IPS DF 19.7 (cell line): Measurements from ENCODE around the gene TSPAN13.

Experiments used
- DNase-seq: peaks from one replicate; pipeline ENCODE4 v3.0.0-alpha.2; 2013; ENCODE audit warnings: low read depth, low spot score

Gene TSPAN13

GRCh38 chr7:16753102-16753931, at the start of gene TSPAN13:
TSPAN13 (plus strand) TSS chr7:16753755; CDS start chr7:16753968, 213 bp downstream.
- DNase-seq: peak; percentile 67

GRCh38 chr7:16708511-16708910, 45.0 kb upstream of the TSPAN13 start:
- DNase-seq: no peak

GRCh38 chr7:16708980-16709379, 44.6 kb upstream of the TSPAN13 start:
- no peak for DNase-seq

DNA sequence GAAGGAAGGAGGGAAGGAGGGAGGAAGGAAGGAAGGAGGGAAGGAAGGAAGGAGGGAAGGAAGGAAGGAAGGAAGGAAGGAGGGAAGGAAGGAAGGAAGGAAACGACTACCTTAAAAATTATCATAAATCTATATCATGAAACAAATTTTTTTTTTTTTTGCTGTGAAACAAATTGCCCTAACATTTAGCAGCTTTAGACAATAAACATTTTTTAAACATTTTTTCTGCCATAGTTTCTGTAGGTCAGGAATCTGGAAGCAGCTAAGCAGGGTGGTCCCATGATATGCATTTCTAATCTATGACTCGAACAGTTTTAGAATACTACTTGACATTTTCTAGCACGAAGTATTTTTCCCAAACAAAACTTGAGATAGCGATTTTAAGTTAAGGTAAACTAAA, 42.9 kb upstream of the TSPAN13 start:
- no peak for DNase-seq

- no peak for DNase-seq
Measured at GRCh38 chr7:16711730-16712129, 41.8 kb upstream of the TSPAN13 start.

DNA sequence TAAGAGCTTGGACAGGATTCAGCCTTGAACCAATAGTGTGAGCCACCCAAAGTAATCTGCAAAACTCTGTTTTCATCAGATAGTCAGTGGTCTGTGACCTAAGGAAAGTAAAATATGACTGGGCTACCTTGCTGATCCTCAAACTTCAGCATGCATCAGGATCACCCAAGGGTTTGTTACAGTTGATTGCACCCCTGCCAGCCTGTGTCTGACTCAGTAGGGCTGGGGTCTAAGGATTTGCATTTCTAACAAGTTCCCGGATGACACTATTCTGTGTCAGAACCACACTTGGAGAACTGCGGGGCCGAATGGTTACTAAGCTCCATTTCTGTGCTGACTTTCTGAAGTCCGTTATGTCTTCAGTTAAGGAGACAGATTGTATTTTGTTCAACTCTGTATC, 40.6 kb upstream of the TSPAN13 start:
- no peak for DNase-seq

- no peak for DNase-seq
Measured at GRCh38 chr7:16715928-16716327, 37.6 kb upstream of the TSPAN13 start.

- no peak for DNase-seq
Measured at GRCh38 chr7:16718111-16718656, 35.4 kb upstream of the TSPAN13 start.

DNA sequence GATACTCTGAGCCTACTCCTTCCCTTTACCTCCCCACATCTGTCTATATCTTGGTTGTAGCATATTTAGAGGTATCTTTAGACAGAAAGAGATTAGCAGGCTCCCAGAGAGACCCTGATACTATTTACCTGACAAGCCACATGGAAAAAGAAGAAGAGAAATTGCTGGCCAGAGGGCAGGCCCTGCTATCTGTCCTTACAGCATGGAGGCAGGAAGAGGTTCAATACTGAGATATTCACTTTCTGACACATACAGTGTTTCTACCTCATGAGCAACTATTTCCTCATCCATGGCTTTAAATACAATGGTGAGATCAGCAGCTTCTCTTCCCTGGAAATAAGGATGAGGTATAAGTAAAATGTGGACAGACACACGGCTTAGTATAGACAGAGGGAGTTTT, 33.9 kb upstream of the TSPAN13 start:
- no peak for DNase-seq

DNA sequence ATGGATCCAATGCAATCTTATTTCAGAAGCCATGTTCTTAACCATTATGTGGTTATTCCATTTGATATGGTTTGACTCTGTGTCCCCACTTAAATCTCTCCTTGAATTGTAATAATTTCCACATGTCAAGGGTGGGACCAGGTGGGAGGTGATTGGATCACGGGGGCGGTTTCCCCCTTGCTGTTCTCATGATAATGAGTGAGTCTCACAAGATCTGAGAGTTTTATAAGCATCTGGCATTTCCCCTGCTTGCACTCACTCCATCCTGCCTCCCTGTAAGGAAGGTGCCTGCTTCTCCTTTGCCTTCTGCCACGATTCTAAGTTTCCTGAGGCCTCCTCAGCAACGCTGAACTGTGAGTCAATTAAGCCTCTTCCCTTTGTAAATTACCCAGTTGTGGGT, 32.0 kb upstream of the TSPAN13 start:
- no peak for DNase-seq

DNA sequence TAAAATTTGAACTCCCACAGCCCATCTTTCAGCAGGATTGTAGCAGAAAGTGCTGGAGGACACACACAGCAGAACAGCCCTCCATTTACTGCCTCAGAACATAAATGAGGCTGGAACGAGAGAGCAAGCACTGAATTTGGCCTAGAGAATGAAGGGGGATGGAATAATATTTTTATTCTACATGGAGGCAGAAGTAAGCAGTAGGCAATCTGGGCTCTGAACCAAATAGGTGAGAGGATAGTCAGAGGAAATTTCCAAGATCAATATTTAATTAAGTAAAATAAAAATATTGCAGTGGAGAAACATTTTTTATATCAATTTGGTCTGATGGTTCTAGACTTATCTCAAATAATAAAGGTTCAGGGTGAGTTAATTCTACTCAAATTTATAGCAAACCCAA, 29.2 kb upstream of the TSPAN13 start:
- no peak for DNase-seq

DNA sequence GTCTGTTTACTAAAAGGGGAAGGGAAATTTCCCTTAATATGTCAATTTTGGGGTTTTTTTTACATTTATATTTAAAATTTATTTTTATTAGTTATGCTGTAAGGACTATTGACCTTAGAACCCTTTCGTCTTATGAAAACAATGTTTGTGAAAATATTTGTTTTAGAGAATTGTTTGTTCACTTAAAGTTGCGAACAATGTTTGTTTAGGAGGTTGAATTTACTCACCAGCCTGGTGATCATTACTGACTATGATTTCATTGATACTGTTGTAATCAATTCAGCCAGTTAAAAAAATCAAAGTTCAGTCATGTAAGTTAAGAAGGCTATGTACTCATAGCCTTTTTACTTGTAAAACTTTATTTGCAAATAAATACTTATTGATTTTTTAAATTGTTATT, 27.4 kb upstream of the TSPAN13 start:
- DNase-seq: no peak

DNA sequence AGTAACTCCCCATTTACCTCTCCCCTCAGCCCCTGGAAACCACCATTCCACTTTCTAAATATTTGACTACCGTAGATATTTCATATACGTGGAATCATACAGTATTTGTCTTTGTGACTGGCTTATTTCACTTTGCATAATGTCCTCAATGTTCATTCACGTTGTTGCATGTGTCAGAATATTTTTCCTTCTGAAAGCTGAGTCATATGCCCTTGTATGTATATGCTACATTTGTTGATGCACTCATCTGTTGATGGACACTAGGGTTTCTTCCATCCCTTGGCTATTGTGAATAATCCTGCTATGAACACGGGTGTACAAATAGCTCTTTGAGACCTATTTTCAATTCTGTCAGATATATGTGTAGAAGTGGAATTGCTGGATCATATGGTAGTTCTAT, 25.8 kb upstream of the TSPAN13 start:
- DNase-seq: no peak

DNA sequence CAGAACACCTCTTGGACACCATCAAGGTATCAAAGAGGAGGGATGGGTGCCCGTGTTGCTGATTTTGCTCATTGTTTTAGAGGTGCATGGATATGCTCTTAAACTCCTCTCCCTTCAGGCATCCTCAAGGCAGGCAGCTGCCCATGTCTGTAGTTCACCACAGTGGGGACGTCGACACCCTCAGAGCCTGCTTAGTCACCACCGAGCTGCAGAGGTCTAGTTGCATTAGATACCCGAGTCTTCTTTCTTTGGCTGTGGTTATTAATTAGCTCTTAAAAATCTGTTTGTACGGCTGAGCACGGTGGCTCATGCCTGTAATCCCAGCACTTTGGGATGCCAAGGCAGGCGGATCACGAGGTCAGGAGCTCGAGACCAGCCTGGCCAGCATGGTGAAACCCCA, 24.7 kb upstream of the TSPAN13 start:
- no peak for DNase-seq

- no peak for DNase-seq
Measured at GRCh38 chr7:16729541-16729940, 24.0 kb upstream of the TSPAN13 start.

GRCh38 chr7:16730937-16731336, 22.6 kb upstream of the TSPAN13 start:
- no peak for DNase-seq

GRCh38 chr7:16732828-16733227, 20.7 kb upstream of the TSPAN13 start:
- no peak for DNase-seq

DNA sequence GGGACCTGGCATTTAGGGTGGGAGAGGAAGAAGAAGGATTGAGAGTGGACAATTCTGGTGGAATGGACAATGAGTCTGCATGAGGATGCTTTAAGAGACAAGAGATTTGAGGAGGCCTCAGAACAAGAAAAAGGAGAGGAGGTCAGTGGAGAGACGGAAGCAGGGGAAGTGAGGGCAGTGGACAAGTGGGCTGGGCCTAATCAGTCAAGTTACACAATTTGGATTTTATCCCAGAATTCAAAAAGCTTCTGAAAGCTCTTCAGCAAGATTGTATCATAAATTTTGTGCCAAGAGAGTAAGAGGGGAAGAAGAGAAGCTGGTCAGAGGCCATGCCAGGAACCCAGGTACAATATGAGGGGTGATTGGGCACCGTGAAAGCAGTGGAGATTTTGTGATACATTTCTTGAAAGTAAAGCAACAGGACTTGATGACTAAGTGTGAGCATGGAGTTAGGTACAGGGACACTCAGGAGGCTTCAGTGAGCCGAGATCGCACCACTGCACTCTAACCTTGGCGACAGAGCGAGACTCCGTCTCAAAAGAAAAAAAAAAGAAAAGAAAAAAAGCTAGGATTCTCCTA, 19.3 kb upstream of the TSPAN13 start:
- DNase-seq: no peak

DNA sequence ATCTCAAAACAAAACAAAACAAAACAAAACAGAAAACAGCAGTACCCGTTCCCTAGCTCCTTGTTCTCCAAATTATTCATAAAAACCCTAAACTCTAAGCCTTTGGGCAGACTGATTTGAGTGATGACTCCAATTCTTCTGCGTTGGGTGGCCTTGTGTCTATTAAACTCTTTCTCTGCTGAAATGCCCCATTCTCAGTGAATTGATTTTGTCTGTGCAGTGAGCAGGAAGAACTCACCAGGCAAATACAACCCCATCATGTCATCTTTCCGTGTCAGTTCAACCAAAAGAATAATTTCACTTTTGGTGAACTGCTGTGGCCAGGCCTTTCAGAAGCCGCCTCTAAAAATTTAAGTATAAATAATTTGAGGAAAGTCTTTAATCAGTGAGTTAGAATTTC, 18.5 kb upstream of the TSPAN13 start:
- no peak for DNase-seq

DNA sequence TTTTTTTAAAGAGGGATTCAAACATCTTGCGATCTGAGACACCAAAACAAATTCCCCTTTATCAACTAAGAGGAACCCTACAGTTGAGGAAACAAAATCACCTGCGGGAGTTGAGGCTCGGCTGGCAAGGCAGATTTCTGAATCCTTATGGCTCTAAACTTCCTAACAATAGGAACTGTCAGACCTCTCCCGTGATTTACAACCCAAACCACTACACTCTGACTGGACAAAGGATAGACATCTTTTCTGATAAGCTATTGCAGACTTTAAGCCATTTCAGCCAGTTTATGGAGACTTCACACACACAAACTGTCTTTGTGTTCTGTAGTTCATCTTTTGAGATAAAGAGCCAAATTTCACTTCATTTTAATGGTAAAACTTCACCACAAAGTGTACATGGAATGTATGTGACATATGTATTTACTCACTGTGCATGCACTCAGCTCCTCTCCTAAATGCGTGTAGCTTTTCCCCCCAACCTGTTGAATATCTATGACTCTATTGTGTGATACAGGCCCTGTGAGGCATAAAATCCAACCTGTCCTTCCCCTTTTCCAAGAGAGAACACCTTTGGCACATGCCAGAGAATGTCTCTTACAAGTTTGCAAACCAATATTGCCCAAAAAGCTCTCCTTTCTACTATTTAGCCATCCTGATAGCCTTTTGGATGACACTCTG, 15.4 kb upstream of the TSPAN13 start:
- DNase-seq: no peak

- no peak for DNase-seq
Measured at GRCh38 chr7:16739863-16740622, 13.5 kb upstream of the TSPAN13 start.

- DNase-seq: no peak
Measured at GRCh38 chr7:16740623-16740953, 13.0 kb upstream of the TSPAN13 start.
